Mesangial cell (primary cell): ENCODE data around the gene ZNF212. TPM values are rescaled to one million over a fixed set of nuclear protein-coding genes. Genes with fewer than 3 reads are reported as not detected.

ENCODE experiments used
- total RNA-seq: library from RNA; depleted of rRNA; stranded (reverse); fragments of >200 nt; gene quantifications from 2 replicates; pipeline ENCODE4 v1.2.3, GENCODE V29; 2015

ZNF212 gene
- total RNA-seq, result 6.2 and 6.3 TPM in 2 replicates

DNA sequence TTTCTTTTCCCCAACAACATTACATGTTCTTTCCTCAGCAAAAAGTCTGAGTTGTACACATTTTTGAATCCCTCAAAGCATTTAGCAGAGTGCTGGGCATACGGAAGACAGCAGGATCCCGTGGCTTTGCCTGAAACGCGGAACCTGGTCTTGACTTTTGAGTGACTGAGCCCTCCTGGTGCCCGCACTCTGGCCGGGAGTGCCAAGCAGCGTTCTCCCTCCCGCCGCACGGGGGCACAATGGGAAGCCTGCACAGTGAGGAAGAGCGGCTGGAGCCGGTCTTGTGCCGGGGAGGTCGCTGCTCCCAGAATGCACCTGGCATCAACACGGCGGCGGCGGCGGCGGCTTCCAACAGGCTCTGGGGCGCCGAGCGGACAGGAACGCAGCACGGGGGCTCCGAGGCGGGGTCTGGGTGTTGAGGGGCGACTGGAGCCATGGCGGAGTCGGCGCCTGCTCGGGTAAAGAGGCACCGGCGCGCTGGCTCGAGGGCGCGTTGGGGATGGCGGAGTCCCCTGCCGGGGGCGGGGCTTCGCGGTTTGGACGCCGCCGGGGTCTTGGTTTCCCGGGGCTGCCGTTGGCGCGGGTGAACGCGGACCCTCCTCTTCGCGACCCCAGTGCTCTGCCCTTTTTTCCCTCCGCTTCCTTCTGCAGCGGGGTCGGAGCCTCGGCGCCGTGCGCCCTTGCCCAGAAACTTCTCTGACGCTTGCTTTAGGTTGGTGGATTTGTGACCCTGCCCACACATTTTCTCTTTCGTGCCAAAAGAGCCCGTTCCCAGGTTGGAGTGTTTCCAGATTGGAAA, at the start of gene ZNF212:
Gene ZNF212 (plus strand): TSS at position 307 of the 799 bp plus-strand sequence. CDS start 128 bp downstream, at position 435.

GRCh38 chr7:149195180-149196150, 44.0 kb upstream of the ZNF212 start, which contains the start of gene ZNF282:
TSS of gene ZNF282 (plus strand) at chr7:149195546. CDS start at chr7:149195590, 44 bp downstream.

DNA sequence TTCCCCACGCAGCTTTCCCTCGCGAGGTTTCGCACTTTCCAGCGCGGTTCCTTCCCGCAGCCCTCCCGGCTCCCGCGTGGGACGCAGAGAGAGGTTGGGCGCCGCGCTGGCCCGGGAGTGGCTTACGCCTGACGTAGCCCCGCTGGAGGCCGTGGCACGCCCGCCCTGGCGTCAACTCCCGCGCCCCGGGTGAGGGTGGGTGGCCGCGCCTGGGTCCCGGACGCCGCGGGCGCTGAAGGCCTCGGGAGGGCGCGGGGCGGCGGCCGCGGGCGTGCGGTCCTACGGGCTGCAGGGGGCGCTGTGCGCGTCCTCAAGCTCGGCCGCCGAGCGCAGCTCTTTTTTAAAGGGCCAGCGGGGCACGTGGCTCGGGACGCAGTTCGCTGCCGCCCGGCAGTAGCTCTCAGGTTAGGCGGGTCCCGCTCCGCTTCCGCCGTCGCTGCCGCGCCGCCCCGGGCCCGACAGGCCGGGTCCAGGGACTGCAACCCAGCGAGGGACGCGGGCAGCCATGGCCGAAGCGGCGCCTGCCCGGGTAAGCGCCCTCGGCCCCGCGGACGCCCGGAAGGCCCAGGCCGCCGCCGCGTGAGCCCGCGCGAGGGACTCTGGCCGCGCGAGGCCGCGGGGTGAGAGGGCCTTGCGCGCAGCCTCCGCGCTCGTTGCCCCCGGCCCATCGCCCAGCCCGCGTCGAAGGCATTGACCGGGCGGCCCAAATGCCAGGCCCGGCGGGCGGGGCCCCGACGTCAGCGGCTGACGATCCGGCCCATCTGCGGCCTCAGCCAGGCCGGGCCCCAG, 22.6 kb downstream of the ZNF212 start, which contains the start of gene ZNF783:
Gene ZNF783 (plus strand): TSS at position 368 of the 789 bp plus-strand sequence. CDS start 138 bp downstream, at position 506.

Other genes starting within 250 kb of the ZNF212 start
- 157 and 292 TPM in 2 replicates for gene PDIA4, start 211.1 kb upstream of the ZNF212 start, total RNA-seq
- 2.8 and 9.0 TPM in 2 replicates for gene ZNF786, start 148.9 kb upstream of the ZNF212 start, total RNA-seq
- gene ZNF425, start 113.3 kb upstream of the ZNF212 start, total RNA-seq, result 0.81 and 2.8 TPM in 2 replicates
- 10.1 and 10.8 TPM in 2 replicates for gene ZNF398, start 92.2 kb upstream of the ZNF212 start, total RNA-seq
- 20.2 and 29.2 TPM in 2 replicates for gene ZNF282, start 44.1 kb upstream of the ZNF212 start, total RNA-seq
- 5.7 and 9.6 TPM in 2 replicates for gene ZNF783, start 22.5 kb downstream of the ZNF212 start, total RNA-seq
- 10.9 and 12.7 TPM in 2 replicates for gene ZNF777, start 221.4 kb downstream of the ZNF212 start, total RNA-seq